IPS-18c (cell line): ENCODE data around the gene PKDCC.

Experiments used
- H3K4me3 ChIP-seq: 2 replicates; pipeline ENCODE4 v1.7.0; 2013; ENCODE audit warnings: low read depth, mild to moderate bottlenecking, low read length, moderate library complexity; ENCODE audit not compliant: insufficient read depth
- H3K9me3 ChIP-seq: one replicate; pipeline ENCODE4 v1.6.1; 2013; ENCODE audit warnings: mild to moderate bottlenecking, low read length, moderate library complexity; ENCODE audit not compliant: control insufficient read depth, insufficient read depth

Gene PKDCC

DNA sequence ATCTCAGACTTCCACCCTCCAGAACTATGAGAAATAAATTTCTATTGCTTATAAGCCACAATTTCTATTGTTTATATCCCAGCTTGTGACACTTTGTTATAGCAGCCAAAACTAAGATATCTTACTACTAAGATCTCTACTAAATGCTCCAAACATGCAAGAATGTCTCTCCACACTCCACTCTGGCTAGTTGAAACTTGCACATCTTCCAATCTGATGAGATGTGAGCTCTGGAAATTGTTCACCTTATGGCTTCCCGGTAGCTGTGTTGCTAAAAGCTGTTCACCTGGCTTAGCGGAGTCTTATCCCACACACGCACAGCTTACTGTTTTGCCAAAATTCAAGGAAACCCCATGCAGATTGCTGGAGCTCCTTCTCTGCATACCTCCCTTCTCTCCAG, 43.9 kb downstream of the PKDCC start:
- no peaks in the 10 kb centered on the region for H3K9me3 ChIP-seq
- no peak overlapping the region for H3K4me3 ChIP-seq

DNA sequence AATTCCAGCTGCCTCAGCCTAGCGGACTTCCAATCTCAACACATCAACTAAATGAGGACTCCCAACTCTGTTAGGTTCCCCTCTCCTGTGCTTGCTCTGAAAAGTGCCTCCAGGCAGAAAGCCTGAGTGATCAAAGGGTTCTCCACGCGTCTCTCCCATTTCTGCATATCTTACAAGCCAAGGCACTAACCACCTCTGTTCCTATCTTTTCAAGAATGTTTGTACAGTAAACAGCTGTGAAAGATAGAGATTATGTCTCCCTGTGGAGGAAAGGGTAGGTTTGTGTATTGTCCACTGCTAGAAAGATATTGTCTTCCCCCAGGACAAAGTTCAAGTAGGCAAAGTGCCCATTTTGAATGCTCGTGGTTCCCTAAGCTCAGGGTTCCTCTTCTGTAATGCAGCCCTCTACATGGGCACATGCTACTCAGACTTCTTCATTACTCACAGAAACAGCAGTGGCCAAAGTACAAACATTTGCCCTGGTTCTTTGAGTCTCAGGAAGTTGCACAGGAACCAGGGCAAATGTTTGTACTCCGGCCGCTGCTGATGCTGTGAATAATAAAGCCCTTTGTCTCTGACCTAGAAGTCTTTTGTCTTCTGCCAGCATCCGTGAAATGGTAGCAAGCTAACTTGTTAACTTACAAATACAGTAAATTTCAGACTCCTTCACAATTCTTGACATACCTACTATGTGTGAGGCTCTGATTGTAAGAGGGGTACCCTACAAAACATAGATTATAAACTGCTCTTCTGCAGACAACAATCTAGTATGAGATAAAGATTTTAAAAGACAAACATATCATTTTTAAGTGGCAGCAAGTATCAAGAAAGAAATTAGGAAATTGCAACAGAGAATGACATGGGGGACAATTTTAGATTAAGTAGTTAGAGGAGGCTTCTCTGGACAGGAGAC, 44.5 kb downstream of the PKDCC start:
- H3K9me3 ChIP-seq: no peaks in the 10 kb centered on the region
- no peak overlapping the region for H3K4me3 ChIP-seq

DNA sequence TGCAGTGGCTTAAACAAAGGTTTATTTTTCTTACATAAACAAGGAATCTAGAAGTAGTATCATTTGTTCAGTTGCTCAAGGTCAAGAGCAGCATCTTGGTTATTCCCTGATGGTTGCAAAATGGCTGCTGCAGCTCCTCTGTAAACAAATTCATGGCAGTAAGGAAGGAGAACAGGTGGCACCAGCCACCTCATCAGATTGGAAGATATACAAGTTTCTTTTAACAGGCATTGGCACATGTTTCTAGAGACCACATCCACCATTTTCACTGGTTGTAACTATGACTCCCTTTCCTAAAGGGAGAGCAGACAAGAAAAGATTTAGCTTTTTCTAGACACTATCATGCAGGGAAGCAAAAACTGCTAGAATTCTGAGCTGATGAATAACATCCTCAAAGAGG, 46.3 kb downstream of the PKDCC start:
- H3K9me3 ChIP-seq: no peaks in the 10 kb centered on the region
- H3K4me3 ChIP-seq: no peak overlapping the region

DNA sequence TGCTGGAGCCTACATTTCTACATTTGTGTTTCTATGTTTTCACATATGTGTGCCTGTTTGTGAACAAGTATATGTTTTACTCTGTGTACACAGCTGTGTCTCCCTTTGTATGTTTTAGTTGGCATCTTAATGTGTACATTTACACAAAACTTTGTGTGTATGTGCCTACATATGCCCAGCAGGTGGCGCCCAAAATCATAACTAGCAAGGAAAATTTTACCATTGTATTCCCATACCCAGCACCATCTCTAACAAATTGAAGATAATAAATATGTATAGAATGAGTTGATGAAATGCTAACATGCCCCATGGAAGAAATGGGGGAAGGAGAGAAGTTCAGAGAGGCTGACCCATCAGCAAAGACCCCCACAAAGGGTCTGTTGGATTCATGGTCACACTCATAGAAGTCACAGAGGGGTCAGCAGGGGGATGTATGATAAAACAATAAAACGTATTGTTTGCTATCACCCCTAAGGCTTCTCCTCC, 48.1 kb downstream of the PKDCC start:
- no peak overlapping the region for H3K4me3 ChIP-seq

DNA sequence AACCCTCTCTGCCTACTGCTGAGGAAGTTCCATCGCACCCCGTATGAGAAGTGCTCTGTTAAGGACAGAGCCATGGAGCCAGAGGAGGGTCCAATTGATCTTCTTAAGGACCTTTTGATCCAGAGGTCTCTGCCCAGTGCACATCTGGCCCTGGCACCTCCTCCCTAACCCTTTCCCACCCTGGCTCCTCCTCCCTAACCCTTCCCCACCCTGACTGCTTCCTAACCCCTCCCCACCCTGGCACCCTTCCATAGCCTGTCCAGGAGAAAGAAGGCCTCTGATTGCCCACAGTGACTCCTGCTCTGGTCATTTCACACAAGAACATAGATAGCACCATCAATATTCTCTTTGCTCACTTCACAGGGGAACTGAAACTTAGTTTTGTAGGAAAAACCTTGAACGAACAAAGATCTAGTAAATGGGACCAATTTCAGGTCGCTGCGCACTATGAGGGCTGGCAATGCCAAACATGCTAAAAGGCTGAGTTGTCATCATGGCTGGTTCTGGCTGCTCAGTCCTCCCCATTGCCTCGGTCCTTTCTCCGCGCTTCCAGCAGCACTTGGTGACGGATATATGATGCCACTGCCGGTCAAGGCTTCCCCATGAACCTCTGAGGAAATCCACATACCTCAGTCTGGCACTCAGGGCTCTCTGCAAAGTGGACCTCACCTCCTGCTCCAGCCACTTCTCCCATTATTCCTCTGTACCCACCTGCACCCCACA, 49.2 kb downstream of the PKDCC start:
- Histone ChIP-seq H3K9me3 (peaks cover 5% of the 10 kb centered on the region), H3K4me3 (no peak overlapping the region)

More for the DNA sequence above, 48.1 kb downstream of the PKDCC start:
- H3K9me3 ChIP-seq: peaks cover 5% of the 10 kb centered on the region

DNA sequence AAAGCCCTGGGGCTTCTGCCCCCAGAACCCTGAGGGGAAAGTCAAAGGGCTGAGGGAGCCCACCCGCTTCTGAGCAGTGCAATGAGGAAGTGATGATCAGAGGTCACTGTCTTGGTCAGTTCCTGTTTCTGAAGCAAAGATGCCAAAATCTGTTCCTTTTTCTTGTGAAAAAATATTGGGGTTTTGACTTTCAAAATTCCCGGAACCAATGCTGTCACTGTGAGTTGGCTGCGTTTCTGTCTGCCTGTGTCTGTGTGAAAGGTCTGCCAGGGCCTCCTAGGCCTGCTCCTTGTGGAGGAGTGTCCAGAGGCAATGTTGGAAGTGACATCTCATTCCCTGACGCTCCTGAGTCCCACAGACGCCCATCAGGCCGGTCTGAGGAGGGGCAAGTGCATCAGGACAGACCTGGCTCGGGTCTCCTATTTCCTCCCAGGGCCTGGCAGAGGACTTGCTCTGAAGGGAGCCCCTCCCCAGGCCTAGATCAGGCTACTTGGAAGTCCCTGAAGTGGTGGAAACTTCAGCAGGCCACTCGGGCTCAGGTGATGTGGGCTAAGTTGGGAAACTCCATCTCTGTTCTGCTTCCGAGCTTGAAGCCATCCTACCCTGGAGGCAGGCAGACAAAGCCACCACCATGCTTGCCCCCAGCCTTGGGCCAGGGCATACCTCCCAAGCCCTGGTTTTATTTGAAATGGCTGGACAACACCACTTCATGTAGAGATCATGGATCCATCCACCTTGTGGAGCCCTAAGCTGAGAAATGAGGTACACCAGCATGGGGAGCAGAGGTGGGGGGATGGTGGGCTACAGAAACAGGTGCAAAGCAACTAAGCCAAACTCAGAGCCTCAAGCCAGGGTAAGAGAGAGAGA, 51.0 kb downstream of the PKDCC start:
- Histone ChIP-seq H3K4me3 (no peak overlapping the region), H3K9me3 (peaks cover 5% of the 10 kb centered on the region)

DNA sequence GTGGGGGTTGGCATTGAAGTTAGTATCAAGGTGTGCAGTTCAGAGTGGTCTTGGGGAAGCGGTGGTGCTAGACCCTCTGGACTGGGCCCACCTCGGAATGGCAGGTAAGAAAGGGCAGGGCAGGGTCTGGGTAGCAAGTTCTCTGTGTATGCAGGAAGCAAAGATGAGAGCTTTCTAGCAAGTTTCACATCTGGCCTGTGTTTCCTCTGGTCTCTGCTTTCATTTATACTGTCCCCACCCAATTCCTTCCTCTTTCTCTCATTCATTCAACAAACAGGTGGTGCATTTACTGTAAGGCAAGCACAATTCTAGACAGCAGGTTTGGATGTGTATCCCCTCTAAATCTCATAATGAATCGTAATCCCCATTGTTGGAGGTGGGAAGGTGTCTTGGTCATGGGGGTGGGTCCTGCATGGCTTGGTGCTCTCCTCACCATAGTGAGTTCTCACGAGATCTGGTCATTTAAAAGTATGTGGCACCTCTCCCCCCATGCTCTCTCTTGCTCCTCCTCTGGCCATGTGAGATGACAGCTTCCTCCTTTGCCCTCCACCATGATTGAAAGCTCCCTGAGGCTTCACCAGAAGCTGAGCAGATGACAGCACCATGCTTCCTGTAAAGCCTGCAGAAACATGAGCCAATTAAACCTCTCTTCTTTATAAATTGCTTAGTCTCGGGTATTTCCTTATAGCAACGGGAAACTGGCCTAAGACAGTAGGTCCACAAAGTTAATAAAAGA, 51.8 kb downstream of the PKDCC start:
- Histone ChIP-seq H3K4me3 (no peak overlapping the region), H3K9me3 (peaks cover 5% of the 10 kb centered on the region)

DNA sequence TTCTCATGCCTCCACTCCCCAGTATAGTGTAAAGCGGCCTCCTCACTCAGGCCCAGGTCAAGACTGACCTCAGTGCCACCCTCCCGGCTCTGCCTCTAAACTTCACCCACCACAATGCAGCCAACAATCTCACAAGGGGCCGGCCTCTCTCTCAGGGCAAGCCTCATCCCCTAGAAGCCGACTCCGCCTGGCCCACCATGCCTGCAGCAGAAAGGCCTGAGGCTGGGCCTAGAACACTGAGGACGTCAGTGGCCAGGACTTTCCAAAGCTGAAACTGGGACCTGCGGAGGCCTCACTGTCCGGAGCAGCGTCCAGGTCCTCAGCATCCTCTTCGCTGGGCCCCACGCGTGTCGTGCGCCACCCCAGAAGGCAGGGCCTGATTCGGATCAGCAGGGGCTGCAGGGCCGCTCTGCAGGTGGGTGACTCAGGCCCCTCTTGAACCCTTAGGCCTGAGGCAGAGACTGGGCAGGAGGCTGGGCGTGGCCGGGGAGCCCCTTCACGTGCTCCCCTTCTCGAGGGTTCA, 52.9 kb downstream of the PKDCC start:
- Histone ChIP-seq H3K9me3 (peaks cover 5% of the 10 kb centered on the region), H3K4me3 (no peak overlapping the region; the same call in 1 of the 2 replicates)

DNA sequence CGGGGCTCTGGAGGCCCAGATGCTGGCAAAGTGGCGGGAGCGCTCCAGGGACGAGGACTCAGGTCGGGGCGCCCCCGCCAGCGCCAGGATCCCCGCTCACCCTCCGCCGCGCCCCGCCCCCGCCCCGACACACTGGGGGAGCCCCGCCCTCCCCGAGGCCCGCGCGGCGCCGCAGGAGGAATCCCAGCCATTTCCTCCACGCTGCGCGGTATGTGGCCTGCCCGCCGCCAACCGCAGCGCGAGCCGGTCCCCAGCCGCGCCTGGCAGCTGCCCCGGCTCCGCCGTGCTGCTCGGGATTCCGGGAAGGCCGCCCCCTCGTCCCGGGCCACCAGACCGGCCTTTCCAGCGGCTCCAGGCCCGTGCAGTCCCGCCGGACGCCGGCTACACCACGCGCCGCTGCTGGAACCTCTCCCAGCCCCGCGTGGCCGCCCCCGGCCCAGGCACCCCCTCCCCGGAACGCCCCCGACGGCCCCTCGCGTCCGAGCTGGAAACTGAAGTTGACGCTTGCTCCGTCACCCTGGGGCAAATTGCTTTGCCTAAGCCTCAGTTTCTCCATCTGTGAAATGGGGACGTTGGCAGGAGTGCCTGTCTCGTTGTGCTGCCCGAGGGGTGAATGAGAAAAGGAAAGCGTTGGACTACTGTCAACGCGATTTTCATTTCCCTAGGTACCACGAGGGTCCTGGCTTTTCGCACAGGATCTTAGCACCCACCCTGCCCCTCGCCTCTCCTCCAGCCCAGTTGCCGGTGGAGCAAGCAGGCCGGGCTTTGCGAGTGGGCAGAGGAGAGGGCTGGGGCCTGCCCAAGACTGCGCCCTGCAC, 53.6 kb downstream of the PKDCC start:
- Histone ChIP-seq H3K9me3 (peaks cover 5% of the 10 kb centered on the region), H3K4me3 (peak overlapping the region; percentile 43)

DNA sequence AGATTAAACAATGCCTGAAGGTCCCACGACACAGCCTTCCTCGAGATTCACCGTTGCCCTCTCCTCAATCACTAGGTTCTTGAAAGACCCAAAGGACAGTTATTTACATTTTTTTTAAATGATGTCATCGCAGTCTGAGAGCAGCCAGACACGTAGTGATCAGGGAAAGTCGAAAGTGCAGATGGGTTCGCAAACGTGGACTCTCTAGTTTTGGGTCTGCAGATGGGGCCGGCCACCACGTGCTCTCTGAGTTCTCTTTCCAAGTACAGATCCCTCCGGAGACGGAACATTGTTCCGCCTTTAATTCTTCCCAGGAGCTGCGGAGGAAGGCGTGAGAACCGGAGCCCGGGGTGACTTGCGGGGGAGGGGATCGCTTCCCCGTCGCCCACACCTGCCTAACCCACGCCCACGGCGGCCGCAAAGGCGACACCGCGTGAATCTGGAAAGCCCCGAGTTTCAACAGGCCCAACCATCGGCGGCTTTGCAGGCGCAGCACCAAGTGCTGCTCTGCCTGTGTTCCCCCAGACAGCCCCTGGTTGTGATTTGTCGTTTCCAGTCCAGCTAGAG, 54.3 kb downstream of the PKDCC start:
- Histone ChIP-seq H3K4me3 (peak overlapping the region; percentile 43), H3K9me3 (peaks cover 5% of the 10 kb centered on the region)

DNA sequence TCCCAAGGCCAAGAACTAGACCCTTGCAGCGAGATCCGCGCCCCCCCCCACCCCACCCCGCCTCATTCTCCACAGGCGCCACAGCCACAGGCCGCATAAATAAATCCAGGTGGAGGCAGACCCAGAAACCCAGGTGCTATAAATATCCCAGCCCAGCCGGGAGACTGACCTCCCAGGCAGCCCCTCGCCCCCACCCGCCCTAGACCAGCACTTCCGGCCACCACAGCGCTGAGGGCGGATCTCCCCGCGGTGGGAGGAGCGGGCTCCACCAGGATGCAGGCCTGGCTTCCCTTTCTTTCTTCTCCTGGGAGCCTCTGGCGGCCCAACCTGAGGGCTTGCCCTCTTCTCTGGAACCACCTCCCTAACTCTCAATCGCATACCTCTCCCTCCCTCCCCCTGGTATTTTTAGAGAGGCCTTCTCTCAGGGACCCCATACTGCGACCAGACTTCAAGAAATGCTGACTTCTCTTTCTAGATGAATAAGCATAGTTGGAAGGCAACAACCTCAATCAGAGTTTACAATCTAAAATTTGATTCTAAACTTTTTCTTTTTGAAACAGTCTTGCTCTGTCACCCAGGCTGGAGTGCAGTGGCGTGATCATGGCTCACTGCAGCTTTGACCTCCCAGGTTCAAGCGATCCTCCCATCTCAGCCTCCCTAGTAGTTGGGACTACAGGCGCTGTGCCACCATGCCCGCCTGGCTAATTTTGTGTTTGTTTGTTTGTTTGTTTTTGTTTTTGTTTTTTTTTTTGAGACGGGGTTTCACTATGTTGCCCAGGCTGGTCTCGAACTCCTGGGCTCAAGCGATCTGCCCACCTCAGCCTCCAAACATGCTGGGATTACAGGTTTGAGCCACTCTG, 55.0 kb downstream of the PKDCC start:
- Histone ChIP-seq H3K4me3 (no peak overlapping the region; the same call in 1 of the 2 replicates), H3K9me3 (peaks cover 5% of the 10 kb centered on the region)

DNA sequence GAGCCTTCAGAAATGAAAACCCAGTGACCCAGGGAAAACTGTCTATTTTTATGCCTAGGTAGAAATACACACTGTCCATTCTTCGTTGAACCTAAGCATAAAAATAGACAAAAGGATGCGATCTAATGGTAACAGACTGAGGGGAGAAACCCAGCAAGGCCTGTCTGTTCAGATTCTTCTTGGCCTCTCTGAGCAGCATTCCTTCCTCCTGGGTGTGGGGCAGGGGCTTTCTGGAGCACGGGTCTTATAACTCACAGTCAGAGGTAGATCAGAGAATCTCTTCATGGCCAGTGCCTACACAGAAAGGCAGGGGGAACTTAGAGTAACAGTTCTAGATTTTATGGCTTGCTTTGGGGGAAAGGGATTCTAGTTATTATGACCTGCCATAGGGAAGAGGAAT, 56.0 kb downstream of the PKDCC start:
- Histone ChIP-seq H3K4me3 (no peak overlapping the region), H3K9me3 (peaks cover 5% of the 10 kb centered on the region)

DNA sequence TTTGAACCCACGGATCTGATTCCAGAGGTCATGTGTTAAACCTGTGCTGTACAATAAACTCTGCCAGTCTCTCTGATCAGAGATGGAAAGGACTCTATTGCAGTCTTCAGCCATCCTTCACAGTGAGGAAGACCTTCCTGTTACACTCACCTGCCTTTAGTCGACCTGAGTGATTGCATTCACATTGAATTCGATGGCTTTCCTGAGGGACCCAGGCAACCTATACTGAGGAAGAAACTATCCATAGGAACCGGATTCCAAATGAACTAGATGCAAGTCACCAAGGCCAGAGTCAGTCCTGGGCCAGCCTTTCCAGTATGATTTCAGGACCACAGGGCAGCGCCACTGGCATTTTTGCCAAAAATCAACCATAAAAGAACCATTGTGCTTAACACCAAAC, 56.8 kb downstream of the PKDCC start:
- Histone ChIP-seq H3K4me3 (no peak overlapping the region), H3K9me3 (peaks cover 5% of the 10 kb centered on the region)

DNA sequence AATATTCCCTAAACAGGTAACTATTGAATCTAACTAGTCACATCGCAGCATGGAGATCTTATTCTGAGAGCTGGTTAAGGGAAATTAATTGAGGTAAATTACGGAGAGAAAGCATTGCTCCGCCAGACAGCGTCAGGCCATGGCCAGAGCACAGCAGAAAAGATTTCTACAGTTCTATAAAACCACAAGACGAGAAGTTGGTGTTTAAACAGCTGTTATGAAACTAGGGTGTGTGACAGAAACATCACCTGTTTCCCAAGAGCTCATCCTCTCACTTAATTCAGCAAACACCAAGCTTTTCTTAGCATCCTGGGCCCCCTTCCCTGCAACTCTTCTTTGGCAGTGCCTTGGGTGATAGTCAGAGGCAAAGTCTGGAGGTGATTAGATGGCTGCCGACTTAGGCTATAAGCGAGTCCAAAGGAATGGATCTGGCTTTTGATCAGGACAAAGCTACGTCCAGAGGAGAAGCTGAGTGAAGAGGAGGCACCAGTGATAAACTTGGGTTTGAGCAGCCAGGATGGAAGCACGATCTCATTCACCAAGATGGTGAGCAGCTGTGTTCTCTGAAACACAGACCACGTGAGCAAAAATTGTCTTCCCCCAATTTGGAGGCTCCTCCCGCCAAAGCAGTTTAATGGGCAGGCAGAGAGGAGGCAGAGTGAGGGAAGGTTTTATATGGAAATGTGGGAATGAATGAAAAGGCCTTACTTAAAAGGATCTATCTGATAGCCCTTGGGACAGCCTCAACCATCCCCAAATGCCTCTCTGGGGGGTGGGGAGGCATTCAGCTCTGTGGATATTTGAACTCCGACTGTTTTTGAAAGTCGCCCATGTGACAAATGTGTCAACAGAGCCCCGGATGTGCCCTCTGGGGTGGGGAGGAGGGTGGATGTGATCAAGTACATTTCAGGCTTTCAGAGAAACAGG, 57.8 kb downstream of the PKDCC start:
- no peak overlapping the region for H3K4me3 ChIP-seq

More for the DNA sequence above, 57.8 kb downstream of the PKDCC start:
- no peaks in the 10 kb centered on the region for H3K9me3 ChIP-seq
